Ovary (tissue), 1 donor: Measurements from ENCODE around the gene TLE2.

Experiments
- EP300 ChIP-seq: sonication (generic); formaldehyde crosslinking; IDR thresholded peaks from one replicate; pipeline ENCODE4 v1.6.1; 2017; ENCODE audit warnings: antibody characterized with exemption
- POLR2A ChIP-seq: fragments of 450-650 bp; IDR thresholded peaks from one replicate; pipeline ENCODE4 v1.6.1; 2017; ENCODE audit warnings: antibody characterized with exemption, mild to moderate bottlenecking, moderate library complexity

DNA sequence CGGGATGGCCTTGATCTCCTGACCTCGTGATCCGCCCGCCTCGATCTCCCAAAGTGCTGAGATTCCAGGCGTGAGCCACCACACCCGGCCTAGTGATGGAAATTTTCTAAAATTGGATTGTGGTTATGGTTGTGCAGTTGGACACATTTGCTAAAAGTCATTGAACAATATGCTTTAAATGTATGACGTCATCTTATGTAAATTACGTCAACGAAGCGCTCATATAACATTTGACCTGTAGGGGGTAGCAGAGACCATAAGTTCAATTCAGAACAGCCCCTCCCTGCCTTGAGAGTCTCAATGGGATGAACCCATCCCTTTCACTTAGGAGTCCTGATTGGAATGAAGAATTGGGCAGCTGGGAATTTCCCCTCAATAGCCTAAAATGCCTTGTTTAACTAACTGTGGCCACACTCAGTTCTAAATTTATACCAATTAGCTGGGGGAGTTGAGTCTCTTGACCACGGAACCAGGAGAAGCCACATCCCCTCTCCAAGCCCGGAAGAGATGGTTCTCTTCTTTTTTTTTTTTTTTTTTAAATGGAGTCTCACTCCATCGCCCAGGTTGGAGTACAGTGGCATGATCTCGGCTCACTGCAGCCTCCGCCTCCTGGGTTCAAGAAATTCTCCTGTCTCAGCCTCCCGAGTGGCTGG is 66.9 kb downstream of the TLE2 start:
- TF ChIP-seq POLR2A (no peak), EP300 (no peak)
